NT2/D1 (cell line): Measurements from ENCODE around the gene MYO1C.

Source experiments
- SUZ12 ChIP-seq: IDR thresholded peaks from 2 replicates; pipeline ENCODE4 v1.6.1; 2011; ENCODE audit not compliant: insufficient read length, insufficient read depth; ENCODE audit errors: extremely low read depth
- YY1 ChIP-seq: IDR thresholded peaks from 2 replicates; pipeline ENCODE4 v1.6.1; 2011; ENCODE audit not compliant: insufficient read length, insufficient read depth
- ZNF274 ChIP-seq: IDR thresholded peaks from 2 replicates; pipeline ENCODE4 v1.6.1; 2011; ENCODE audit warnings: mild to moderate bottlenecking, low read depth, low read length

- TF ChIP-seq YY1 (no peak), SUZ12 (no peak), ZNF274 (no peak)
These were observed 40.5 kb upstream of the MYO1C start for GRCh38 chr17:1532836-1533602.
